ENCODE results near the gene TMA16. TPM values are rescaled to one million over a fixed set of nuclear protein-coding genes. Genes with fewer than 3 reads are reported as not detected.

TMA16 gene
- total RNA-seq, 1 experiment from 2014 or later, result 49.1 TPM

- no peaks in the 10 kb centered on the region for H3F3A ChIP-seq (ENCODE audit: low read length, unreplicated experiment)
- no peak for ATAC-seq
- no peak overlapping the region for H3K4me3 ChIP-seq (ENCODE audit: low read length)
- no peaks in the 10 kb centered on the region for H3K79me2 ChIP-seq (ENCODE audit: low read length)
- H3K9ac ChIP-seq (ENCODE audit: low read length), result no peak overlapping the region
- no peak overlapping the region for H3K4me2 ChIP-seq (ENCODE audit: low read length)
- no peak for DNase-seq
- no peak overlapping the region for H2AFZ ChIP-seq (ENCODE audit: low read length)
- H3K9me2 ChIP-seq (replicated peaks; ENCODE audit: low read length), result no peaks in the 10 kb centered on the region
- intact Hi-C loops (cut with micrococcal nuclease), result no loop called here
- no peak overlapping the region for H3K27ac ChIP-seq (ENCODE audit: low read length)
- no TSS peak for BruUV-seq (replicated peaks)
- CTCF ChIA-PET, result no interaction called here
- H3K36me3 ChIP-seq (ENCODE audit: low read depth, low read length), result no peaks in the 10 kb centered on the region
- no peaks in the 10 kb centered on the region for H4K20me1 ChIP-seq (ENCODE audit: low read length)
- no peak for TF ChIP-seq CTCF (conservative IDR thresholded peaks at IDR 0.05; ENCODE audit: low read depth, low read length)
- no peak for TF ChIP-seq EZH2phosphoT487 (IDR thresholded peaks at IDR 0.05; ENCODE audit: borderline replicate concordance, low read length)
- no peak for TF ChIP-seq EZH2 (IDR thresholded peaks at IDR 0.05; ENCODE audit: low read length, unreplicated experiment)
- POLR2A ChIA-PET (ENCODE audit: unreplicated experiment), result no interaction called here
- H3K4me1 ChIP-seq (ENCODE audit: insufficient read depth, low read length), result peaks cover 7% of the 10 kb centered on the region
- no peaks in the 10 kb centered on the region for H3K27me3 ChIP-seq (ENCODE audit: low read length)
- H3K9me3 ChIP-seq (ENCODE audit: low read length), result no peaks in the 10 kb centered on the region
These were observed 39.6 kb downstream of the TMA16 start for GRCh38 chr4:163534056-163534455.

- H2AFZ ChIP-seq (ENCODE audit: low read length), result no peak overlapping the region
- H3K27me3 ChIP-seq (ENCODE audit: low read length), result no peaks in the 10 kb centered on the region
- ChIA-PET POLR2A (ENCODE audit: unreplicated experiment) (no interaction called here), CTCF (no interaction called here)
- peaks cover 21% of the 10 kb centered on the region for H3K4me1 ChIP-seq (ENCODE audit: insufficient read depth, low read length)
- H3K27ac ChIP-seq (ENCODE audit: low read length), result no peak overlapping the region
- intact Hi-C loops (cut with micrococcal nuclease), result no loop called here
- DNase-seq, result no peak
- ATAC-seq, result no peak
- no peak overlapping the region for H3K4me2 ChIP-seq (ENCODE audit: low read length)
- peaks cover 8% of the 10 kb centered on the region for H3F3A ChIP-seq (ENCODE audit: low read length, unreplicated experiment)
- 0 out of 2 replicates have a peak, but pooled peaks cover 4% of the 10 kb centered on the region for H4K20me1 ChIP-seq (ENCODE audit: low read length)
- TF ChIP-seq CTCF (conservative IDR thresholded peaks at IDR 0.05; ENCODE audit: low read depth, low read length), result no peak
- TF ChIP-seq EZH2 (IDR thresholded peaks at IDR 0.05; ENCODE audit: low read length, unreplicated experiment), result no peak
- TF ChIP-seq EZH2phosphoT487 (IDR thresholded peaks at IDR 0.05; ENCODE audit: borderline replicate concordance, low read length), result no peak
- no peaks in the 10 kb centered on the region for H3K79me2 ChIP-seq (ENCODE audit: low read length)
- no peaks in the 10 kb centered on the region for H3K9me3 ChIP-seq (ENCODE audit: low read length)
- BruUV-seq (replicated peaks), result no TSS peak
- H3K36me3 ChIP-seq (ENCODE audit: low read depth, low read length), result no peaks in the 10 kb centered on the region
- H3K9me2 ChIP-seq (replicated peaks; ENCODE audit: low read length), result no peaks in the 10 kb centered on the region
- H3K9ac ChIP-seq (ENCODE audit: low read length), result no peak overlapping the region
- H3K4me3 ChIP-seq (ENCODE audit: low read length), result no peak overlapping the region
These were observed 41.2 kb downstream of the TMA16 start for GRCh38 chr4:163535657-163536056.

GRCh38 chr4:163536091-163536490, 41.6 kb downstream of the TMA16 start:
- ATAC-seq (no peak), DNase-seq (no peak)
- Histone ChIP-seq H3K9ac (ENCODE audit: low read length) (no peak overlapping the region), H3K9me3 (ENCODE audit: low read length) (no peaks in the 10 kb centered on the region), H3K4me1 (ENCODE audit: insufficient read depth, low read length) (peaks cover 26% of the 10 kb centered on the region), H3K27me3 (ENCODE audit: low read length) (no peaks in the 10 kb centered on the region), H2AFZ (ENCODE audit: low read length) (no peak overlapping the region), H4K20me1 (ENCODE audit: low read length) (0 out of 2 replicates have a peak, but pooled peaks cover 4% of the 10 kb centered on the region), H3K79me2 (ENCODE audit: low read length) (no peaks in the 10 kb centered on the region), H3K4me2 (ENCODE audit: low read length) (no peak overlapping the region), H3K27ac (ENCODE audit: low read length) (no peak overlapping the region), H3K9me2 (replicated peaks; ENCODE audit: low read length) (no peaks in the 10 kb centered on the region), H3F3A (ENCODE audit: low read length, unreplicated experiment) (peaks cover 10% of the 10 kb centered on the region), H3K36me3 (ENCODE audit: low read depth, low read length) (no peaks in the 10 kb centered on the region), H3K4me3 (ENCODE audit: low read length) (no peak overlapping the region)
- ChIA-PET POLR2A (ENCODE audit: unreplicated experiment) (no interaction called here), CTCF (no interaction called here)
- no TSS peak for BruUV-seq (replicated peaks)
- intact Hi-C loops (cut with micrococcal nuclease), result no loop called here
- TF ChIP-seq EZH2 (IDR thresholded peaks at IDR 0.05; ENCODE audit: low read length, unreplicated experiment) (no peak), EZH2phosphoT487 (IDR thresholded peaks at IDR 0.05; ENCODE audit: borderline replicate concordance, low read length) (no peak), CTCF (conservative IDR thresholded peaks at IDR 0.05; ENCODE audit: low read depth, low read length) (no peak)

Data from PC-3 (cell line).